Suppressor macrophage treated with lipopolysaccharide for 4 hours (primary cell): ENCODE data around the gene MOV10L1.
"Not testable (repeated sequence)": the region's sequence is repeated elsewhere in the genome, so short reads cannot be mapped to it uniquely, and the experiment has no call there.

Source experiments
- DNase-seq: peaks from one replicate; pipeline ENCODE4 v3.0.0-alpha.2; 2020

Gene MOV10L1

GRCh38 chr22:50141462-50141861 is 51.7 kb downstream of the MOV10L1 start:
- no peak for DNase-seq

- DNase-seq: no peak
These were observed 52.1 kb downstream of the MOV10L1 start for GRCh38 chr22:50141891-50142363.

GRCh38 chr22:50143096-50143495 is 53.3 kb downstream of the MOV10L1 start:
- DNase-seq: no peak

- DNase-seq: no peak
These were observed 54.3 kb downstream of the MOV10L1 start for GRCh38 chr22:50144005-50144614.

DNA sequence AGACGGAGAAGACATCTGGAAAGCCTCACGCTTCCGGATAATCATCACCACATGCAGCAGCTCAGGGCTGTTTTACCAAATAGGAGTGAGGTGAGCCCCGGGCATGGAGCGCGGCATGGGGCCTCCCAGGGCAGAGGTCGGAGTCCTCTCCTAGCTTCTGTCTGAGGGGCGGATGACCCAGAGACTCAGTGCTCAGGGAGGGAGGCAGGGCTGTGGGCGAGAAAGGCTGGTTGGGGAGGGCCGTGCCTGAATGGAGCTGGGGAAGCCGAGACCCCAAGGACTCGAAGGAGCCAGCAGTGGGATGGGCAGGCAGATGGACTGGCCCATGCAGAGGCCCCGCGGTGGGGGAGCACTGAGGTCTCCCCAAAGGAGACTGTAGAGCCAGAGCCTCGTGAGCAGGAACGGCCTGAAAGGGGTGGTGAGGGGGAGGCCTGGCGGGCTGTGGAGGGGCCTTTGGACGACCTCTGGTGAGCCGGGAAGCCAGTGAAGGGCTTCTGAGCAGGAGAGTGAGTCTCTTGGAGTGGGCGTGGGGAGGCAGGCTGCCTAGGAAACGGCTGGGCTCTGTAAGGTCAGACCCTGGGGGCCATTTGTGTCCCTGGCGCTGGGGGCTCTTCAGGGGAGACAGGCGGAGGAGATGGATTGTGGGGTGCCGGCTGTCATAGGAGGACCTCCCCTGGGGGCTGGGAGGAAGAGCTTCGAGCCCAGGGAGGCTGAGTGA is 56.1 kb downstream of the MOV10L1 start:
- DNase-seq: no peak

- peak; percentile 32 for DNase-seq
These were observed 56.8 kb downstream of the MOV10L1 start for GRCh38 chr22:50146439-50147238.

- not testable (repeated sequence) for DNase-seq
These were observed 57.7 kb downstream of the MOV10L1 start for GRCh38 chr22:50147258-50148165.

DNA sequence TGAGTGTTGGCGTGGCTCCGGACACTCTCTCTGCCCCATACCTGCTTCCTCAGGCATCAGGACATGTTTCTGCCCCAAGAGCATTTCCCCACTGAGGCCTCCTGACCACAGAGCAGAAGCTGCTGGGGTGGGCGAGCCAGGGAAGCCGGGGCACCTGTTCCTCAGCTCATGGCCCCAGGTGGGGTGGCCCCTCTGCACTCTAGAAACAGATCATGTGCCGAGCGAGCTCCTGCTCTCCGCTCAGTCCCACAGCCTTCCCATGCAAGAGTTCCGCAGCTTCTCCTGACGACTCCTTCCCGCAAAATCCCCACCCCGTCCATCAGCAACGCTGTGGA is 58.3 kb downstream of the MOV10L1 start:
- DNase-seq: no peak

DNA sequence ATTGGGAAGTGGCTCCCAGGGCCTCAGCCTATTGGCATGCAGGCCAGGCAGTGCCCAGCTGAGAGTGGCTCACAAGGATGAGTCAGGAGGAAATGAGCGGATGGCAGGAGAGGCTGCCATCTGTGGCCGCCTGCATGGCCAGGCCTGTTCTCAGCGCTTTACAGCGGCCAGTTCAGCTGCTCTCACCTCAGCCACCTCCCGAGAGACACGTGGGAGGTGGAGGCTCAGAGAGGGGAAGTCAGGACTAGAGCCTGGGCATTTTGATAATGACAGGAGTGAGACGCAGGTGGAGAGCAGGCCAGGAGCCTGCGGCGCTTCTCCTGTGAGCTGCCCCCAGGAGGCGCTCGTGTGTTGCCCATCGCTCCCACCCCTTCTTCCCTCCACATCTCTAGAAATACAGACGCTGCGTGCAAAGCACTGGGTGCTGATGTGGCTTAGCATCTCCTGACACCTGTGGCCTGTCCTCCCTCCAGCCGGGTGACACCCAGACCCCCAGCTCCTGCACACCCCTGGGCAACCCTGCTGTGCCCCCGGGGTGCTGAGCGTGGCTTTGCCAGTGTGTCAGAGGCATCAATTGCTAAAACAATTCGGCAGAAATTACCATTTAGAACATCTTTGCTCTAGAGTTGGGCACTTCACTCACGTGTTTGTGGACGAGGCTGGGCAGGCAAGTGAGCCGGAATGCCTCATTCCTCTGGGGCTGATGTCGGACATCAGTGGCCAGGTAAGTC is 59.4 kb downstream of the MOV10L1 start:
- peak; percentile 76 for DNase-seq

DNA sequence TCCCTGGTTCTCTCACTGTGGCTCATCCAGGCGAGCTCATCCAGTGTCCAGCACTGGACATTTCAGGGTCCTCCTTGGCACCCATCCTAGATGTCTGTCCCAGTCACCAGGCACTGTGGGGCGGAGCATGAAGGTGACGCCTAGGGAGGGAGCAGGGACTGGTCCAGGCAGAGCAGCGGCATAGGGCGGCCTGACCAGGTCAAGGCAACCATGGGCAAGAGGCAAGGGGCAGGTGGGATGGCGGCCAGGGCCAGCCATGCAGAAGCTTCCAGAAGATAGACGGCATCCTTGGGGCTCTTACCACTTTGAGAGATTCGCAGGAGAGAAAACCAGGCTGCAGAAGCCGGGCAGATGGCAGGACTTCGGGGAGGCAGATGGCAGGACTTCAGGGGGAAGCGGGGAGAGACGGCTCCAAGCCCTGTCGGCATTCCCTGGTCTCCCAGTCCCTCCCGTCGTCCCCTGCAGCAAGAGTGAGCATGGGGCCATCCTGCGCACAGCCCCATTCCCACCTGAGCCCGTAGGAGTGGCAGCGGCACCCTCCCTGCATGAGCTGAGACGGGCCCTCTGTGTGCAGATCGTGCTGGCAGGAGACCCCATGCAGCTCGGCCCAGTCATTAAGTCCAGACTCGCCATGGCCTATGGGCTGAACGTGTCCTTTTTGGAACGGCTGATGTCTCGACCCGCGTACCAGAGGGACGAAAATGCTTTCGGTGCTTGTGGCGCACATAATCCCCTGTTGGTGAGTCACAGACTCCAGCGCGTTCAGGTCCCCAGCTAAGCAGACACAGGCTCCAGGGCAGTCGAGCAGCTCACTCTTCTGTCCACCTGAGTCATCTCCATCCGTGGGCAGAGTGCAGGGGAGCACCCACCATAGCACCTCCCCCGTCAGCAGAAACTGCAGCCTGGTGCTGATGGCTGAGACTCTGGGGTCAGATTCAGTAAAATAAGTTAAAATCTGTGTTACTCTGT is 60.6 kb downstream of the MOV10L1 start:
- no peak for DNase-seq

DNA sequence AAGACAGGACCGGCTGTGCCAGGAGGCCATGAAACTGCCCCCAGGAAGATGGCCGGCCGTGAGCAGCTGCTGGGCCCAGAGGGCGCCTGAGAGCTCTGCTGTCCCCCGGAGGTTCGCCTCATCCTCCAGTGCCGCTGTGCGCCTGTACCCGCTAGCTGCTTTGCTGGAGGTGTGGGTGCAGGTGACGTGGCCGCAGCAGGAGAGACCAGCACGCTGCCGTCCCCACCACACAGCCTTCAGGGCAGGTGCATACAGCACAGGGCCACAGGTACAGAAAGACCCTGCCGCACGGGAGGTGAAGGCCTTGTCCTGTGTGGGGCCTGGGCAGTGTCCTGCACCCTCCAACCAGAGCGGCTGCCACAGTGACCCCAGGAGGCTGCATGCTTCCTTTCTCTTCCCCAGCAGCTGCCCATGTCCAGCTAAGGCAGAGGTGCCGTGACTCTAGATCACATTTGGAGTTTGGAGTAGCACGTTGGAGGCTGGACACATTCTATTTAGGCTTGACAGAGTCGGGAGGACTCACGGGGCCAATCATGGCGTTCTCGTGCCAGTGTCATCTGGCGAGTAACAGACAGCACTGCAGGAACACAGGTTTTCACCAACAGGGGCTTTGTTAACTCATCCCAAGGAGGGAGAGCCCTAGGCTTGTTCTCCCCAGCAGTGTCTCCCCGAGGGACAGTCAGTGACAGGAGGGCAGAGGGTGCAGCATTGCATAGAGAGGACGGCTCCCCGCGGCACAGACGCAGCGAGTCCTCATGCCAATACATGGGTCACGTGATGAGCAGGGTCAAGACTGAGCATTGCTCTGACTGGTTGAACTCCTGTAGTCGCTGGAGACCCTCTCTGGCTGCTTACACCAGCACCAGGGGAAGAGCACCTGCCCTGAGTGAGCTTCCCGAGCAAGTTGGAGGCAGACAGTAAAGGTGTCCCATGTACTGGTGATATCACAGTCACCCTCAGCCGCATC is 62.0 kb downstream of the MOV10L1 start:
- no peak for DNase-seq

- no peak for DNase-seq
These were observed 63.4 kb downstream of the MOV10L1 start for GRCh38 chr22:50153056-50153755.

- DNase-seq: no peak
These were observed 63.9 kb downstream of the MOV10L1 start for GRCh38 chr22:50153756-50154140.

- DNase-seq: no peak
These were observed 68.0 kb downstream of the MOV10L1 start for GRCh38 chr22:50157709-50158375.

GRCh38 chr22:50160947-50161346 is 71.1 kb downstream of the MOV10L1 start:
- no peak for DNase-seq

DNA sequence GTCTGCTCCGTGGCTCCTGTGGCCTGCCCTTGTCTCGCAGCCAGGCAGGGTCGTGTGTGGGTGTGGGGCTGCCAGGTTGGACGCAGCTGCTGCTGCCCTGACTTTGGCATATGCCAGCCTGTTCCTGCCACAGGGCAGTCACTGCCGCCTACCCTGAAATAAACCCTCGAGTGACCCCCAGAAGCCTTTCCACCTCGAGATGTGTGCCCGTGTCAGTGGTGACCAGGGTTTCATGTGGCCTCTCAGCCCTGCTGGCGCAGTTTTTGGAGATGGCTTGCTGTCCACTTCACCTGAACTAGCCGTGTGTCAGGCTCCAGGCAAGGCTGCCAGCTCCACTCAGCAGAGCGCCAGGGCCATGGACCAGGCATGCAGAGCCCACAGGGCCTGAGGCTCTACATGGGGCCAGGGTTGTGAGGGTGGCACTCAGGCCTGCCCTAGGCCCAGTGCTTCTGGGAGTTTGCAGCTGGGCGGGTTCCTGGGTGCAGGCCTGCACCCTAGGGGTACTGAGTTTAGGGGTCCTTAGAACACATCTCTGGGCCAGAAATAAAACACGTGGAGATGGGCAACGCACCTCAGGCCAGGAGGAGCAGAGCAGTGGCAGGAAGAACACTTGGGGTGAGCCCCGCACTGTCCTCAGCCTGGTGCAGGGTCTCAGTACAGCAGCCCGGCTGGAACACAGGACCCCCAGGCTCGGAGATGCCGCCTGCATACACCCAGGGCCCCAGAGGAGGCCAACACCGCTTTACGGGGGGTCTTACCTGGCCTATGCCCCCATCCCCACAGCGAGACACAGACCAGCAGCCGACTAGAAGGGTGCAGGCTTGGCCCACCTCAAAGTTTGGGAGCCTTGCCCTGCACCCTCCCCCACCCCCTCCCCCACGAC is 71.9 kb downstream of the MOV10L1 start:
- DNase-seq: no peak

DNA sequence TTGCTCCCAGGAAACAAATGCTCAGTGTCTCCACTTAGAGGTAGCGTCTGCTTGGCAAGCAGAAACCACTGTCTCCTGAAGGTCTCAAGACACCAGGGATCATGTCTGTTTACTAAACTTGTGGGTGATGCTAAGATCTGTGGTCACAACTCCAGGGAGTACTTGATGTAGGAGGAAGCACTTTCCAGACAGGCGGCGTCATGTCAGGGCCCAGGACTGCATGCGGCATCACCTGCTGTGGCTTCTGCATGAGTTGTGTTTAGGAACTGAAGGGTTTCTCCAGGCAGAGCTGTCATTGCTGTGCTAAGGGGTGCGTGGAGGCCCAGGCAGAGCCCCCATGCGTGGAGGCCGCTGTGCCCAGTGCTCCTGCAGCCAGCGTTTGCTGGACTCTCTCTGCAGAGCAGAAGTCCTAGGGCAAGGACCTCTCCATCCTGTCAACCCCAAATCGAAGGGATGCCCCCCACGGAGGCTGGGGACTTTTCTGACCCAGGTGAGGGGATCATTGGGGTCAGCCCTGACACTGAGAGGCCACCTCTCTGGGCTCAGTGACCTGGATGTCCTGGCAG is 72.7 kb downstream of the MOV10L1 start:
- no peak for DNase-seq
